GM18505 (cell line): Measurements from ENCODE around the gene GDAP1L1.

Source experiments
- ATAC-seq: cut with Tn5 transposase; IDR thresholded peaks from one replicate; pipeline ENCODE4 v1.9.1; 2021; ENCODE audit not compliant: unreplicated experiment
- POLR2A ChIP-seq: IDR thresholded peaks from 4 replicates; pipeline ENCODE4 v1.6.1; 2011; ENCODE audit warnings: borderline replicate concordance; ENCODE audit not compliant: insufficient read depth, insufficient read length; ENCODE audit errors: extremely low read depth

The GDAP1L1 gene

DNA sequence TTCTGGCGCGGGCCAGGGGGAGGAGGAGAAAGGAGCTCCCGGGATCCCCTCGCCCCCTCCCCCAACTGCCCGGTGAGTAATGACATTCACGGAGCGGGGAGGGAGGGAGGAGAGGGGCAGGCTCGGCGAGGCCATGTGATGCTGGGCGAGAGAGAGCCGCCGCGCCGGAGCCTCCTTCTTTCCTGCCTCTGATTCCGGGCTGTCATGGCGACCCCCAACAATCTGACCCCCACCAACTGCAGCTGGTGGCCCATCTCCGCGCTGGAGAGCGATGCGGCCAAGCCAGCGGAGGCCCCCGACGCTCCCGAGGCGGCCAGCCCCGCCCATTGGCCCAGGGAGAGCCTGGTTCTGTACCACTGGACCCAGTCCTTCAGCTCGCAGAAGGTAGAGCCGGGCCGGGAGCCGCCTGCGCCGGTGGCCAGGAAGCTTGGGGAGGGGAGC is at the start of gene GDAP1L1:
TSS of gene GDAP1L1 (plus strand) at position 178 of the 441 bp plus-strand sequence. CDS start at position 205, 27 bp downstream.
- TF ChIP-seq POLR2A = no peak
- no peak for ATAC-seq

DNA sequence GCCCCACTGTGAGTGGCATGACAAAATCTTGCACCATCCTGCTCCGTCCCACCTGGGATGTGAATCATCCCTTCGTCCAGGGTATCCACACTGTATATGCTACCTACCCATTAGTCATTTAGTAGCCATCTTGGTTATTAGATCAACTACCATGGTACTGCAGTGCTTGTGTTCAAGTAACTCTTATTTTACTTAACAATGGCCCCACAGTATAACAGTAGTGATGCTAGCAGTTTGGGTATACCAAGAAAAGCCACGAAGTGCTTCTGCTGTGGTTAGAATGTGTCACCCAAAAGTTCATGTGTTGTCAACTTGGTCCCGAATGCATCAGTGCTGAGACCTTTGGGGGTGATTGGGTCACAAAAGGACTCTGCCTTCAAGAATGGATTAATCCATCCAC is 48.2 kb upstream of the GDAP1L1 start:
- TF ChIP-seq POLR2A = no peak
- no peak for ATAC-seq

DNA sequence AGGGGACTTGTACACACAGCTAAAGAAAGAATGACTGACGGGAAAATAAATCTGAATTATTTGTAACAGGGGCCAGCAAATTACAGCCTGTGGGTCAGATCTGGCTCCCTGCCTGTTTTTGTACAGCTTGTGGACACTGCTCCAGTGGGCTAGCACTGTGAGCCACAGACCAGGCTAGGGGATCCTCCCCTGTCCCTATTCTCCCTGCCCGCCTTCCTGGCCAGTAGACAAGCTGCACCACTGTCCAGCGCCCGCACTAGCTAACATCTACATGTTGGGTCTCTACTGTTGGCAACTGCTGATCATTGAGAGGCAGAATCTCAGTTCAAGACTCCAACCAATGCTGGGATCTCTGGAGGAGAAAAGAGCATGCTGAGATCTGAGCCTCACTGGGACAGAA is 47.2 kb upstream of the GDAP1L1 start:
- no peak for ATAC-seq
- no peak for TF ChIP-seq POLR2A

DNA sequence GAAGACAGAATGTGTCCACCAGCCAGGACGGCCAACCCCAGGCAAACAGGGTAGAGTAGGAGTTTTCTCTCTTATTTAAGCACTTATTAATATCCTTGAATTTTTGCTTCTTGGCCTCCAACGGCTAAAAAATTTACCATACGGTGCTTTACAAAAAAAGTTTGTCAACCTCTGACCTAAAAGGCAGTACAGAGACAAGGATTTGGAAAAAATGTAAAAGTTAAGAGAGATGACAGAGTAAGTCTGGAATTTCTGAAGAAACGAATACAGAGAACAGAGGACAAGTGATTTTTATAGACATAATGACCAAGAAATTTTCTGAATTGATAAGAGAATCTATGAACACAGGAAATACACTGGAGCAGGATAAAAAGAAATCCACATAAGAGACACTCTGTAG is 46.7 kb upstream of the GDAP1L1 start:
- no peak for ATAC-seq
- TF ChIP-seq POLR2A = no peak

DNA sequence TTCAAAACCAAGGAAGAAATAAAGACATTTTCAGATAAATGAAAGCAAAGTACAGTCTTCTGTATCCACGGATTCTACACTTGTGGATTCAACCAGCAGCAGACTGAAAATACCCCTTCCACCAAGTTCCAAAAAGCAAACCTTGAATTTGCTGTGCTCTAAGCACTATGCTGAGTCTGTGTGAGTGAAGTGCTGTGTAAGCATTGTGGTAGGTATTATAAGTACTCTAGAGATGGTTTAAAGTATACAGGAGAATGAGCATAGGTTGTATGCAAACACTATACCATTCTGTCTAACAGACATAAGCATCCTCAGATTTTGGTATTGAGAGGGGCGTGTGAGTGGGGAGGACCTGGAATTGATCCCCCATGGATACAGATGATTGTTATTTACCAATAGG is 46.1 kb upstream of the GDAP1L1 start:
- no peak for TF ChIP-seq POLR2A
- ATAC-seq = no peak

DNA sequence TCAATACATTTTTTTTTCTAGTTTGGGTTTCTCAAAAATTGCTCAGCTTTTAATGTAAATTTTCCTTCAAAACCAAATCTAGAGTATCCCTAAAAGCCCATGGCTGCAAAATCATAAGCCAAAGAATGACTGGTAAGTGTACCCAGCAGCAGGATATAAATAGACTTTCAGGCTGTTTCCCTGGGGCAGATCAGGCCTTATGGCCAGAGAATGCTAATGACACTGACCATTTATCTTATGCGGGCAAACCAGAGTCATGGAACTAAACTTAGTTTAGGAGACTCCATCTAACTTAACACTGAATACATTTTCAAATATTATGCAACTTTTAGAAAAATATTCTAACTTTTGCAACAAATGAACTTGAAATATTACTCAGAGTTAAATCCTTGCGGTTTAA is 43.9 kb upstream of the GDAP1L1 start:
- TF ChIP-seq POLR2A = no peak
- ATAC-seq = no peak

DNA sequence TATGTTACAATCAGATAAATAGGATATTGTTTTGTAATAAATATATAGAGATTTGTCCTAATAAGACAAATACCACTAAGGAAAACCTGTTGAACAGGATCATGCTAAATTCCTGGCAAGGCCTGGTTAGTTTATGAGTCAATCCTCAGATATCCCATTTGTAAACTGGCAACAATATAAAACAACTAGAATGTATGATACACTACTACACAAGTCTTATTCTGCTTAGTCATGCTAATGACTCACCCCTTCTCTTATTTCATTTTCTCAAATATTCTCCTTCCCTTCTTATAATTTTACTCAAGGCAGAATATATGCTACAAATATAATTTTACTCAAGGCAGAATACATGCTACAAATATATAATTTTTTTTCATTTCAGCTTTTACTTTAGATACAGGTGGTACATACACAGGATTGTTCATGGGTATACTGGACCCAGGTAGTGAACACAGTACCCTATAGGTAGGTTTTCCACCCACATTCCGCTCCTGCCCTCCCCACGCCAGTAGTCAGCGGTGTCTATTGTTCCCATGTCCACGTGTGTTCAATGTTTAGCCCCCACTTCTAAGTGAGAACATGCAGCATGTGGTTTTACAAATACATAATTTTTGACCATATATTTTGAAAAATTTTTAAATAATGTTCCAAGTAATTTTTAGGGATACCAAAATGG is 42.8 kb upstream of the GDAP1L1 start:
- no peak for ATAC-seq
- no peak for TF ChIP-seq POLR2A

DNA sequence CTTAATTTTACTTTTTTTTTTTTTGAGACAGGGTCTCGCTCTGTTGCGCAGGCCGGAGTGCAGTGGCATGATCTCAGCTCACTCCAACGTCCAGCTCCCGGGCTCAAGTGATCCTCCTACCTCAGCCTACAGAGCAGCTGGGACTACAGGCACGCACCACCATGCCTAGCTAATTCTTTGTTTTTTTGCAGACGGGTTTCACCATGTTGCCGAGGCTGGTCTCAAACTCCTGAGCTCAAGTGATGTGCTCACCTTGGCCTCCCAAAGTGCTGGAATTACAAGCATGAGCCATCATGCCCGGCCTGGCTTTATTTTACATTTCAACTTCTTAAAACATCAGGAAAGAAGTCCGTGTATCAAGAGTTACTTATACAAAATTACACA is 42.3 kb upstream of the GDAP1L1 start:
- ATAC-seq = no peak
- TF ChIP-seq POLR2A = no peak

DNA sequence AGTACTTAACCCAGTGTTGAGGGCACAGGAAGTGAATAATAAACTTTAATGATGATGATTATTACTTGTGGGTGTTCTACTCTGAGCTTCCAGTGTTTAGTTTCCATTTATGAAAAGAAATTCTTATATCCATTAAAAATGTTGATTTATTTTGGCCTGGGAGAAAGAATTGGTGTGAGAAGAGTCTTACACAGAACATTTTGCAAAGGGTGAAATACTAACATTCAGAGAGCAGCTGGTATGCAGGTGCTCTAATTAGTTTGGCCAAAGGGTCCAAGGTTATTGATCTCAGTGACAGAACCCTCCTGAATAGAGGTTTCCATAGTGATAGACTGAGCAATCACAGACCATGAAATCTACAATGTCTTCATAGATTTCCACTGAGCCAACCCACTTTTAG is 41.0 kb upstream of the GDAP1L1 start:
- no peak for TF ChIP-seq POLR2A

DNA sequence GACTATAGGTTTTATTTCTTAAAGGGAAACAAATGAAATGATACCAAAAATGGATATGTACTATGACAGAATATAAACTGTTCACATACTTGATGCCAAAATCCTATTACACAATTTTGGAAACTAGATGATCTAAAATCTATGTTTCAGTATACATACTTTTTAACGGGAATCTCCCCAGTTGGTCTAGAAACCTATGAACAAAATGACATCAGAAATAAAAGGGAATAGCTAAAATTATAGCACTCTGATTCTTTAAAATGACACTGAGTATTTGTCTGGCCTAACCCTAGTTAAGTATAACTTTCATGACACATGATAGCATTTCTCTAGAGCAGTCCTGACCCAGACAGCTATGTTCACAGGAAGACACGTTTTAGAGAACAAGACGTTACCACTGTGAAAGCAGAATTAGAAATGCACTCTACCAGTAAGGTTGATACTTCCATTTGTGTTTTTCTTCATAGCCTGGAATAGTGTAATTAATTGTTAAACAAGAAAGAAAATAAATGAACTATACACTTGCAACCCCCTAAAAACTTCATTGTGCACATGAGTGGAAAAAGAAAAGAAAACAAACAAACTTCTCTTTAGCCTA is 39.9 kb upstream of the GDAP1L1 start:
- ATAC-seq = no peak
- TF ChIP-seq POLR2A = no peak

More for the DNA sequence above, 41.0 kb upstream of the GDAP1L1 start:
- no peak for ATAC-seq

DNA sequence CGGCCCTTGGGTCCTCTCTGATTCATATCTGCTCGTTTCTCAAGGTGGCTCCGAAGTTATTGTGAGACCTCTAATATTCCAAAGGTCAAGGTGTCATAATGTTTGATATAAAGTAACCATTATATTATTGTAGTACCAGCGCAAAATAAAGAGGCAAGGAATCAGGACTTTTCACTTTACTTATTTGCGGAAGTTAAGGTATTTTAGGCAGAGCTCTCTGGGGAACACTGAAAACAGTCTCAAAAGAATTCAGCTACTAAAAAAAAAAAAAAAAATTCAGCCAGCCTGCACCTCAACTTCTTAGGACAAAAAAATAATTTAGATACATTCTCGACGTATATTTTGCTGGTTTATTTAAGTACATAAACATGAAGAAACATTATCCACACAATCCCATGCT is 38.9 kb upstream of the GDAP1L1 start:
- ATAC-seq = no peak
- TF ChIP-seq POLR2A = no peak

DNA sequence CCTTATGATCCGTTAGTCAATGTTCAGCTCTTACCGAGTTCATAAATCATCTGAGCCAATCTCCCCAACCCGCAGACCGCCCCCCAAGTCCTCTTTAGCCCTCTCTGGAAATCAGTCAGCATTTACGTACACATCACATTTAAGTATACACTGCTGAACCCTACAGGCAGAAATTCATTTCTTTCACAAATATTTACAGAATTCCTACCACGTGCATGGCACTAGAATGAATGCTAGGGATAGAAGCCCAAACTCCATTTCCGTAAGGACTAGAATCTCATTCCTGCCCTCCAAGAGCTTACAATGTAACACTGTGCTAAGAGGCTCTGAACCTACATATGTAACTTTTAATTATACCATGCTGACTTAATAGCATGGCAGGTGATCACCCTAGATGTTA is 38.3 kb upstream of the GDAP1L1 start:
- no peak for ATAC-seq
- no peak for TF ChIP-seq POLR2A

DNA sequence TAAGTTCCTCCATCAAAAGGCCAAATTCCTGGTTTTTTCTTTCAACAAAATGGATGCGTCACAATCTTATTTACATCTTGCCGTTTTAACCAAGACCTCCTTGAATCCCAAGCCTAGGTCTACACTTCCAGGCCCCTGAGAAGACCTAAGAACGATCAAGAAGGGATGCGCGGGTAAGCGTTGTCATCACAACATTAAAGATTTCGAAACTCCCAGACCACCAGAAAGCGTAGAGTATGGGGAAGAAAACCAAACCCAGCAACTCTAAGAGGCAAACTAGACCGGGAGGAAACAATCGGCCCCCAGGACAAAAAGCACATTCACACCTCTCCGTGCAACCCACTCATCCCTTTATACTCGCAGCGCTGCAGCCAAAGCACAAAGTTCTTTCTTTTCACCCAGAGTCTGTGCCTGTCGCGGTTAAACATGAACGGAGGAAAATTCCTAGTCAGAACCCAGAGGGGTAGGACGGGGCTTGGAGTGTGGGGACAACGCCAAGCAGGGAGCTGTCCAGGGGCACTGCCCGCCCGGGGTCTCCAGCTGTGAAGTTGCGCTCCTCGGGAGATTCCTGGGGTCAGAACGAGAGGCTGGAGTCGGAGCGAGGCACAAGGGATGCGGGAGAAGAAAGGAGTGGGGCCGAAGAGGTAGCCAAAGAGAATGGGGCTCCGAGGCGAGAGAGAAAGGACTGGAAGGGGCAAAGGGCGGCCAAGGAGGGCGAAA is 37.3 kb upstream of the GDAP1L1 start:
- TF ChIP-seq POLR2A = no peak
- ATAC-seq = peak; percentile 3
